NCI-H1105 treated with DMSO at 0.1 percent for 48 hours (cell line): ENCODE results near the gene BPIFB6.
"Not testable (repeated sequence)": the region's sequence is repeated elsewhere in the genome, so short reads cannot be mapped to it uniquely, and the experiment has no call there.

Experiments used
- DNase-seq: peaks from one replicate; lab custom pipeline; 2025; lab: John Stamatoyannopoulos, UW

Gene BPIFB6

DNA sequence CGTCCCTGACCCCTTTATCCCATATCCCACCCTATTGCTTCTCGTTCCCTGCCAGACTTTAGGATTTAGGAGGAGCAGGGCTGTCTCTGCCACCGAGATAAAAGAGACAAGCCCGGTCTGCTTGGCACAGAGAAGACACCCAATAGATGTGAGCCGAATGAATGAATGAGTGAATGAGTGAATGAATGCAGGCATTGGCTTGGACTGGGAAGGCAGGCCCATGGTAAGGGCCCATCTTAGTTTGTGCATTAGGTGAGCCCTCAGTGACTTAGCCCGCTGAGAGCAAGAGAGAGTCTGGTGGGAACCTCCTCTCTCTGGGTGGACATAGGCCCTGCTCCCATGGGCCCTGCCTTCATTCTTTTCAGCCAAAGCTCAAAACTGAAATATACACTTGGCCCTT, 879 bp upstream of the BPIFB6 start:
- no peak for DNase-seq

DNA sequence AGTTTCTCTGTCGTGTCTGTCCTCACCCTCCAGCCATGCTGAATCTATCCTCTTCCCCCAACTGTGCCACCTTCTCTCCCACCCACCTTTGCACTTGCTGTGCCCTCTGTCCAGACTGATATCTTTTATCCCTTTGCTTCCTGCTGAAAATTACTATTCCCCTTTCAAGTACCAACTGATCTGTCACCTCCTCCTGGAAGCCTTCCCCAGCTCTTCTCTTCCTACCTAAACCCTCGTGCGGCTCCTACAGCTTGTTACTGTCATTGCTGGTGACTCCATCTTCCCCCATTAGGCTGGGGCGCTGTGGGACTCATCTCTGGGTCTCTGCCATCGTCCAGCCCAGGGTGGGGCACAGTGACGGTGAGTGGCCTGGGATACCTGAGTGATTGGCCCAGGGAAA, 1.1 kb downstream of the BPIFB6 start:
- no peak for DNase-seq

DNA sequence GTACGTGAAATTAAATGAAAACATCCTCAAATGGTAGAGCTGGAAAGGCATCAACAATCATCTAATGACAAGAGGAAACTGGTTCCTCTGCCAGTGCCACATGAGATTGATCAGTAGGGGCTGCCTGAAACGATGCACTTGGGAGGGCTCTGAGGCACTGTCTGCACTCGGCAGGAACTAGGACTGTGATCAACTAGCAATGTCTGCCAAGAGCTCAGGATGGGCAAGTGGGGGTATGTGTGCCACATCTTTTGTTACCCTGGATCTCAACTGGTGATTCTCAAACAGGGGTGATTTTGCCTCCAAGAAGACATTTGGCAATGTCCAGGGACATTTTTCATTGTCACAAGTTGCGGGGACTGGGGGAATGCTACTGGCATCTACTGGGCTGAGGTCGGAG, 1.9 kb downstream of the BPIFB6 start:
- DNase-seq, result no peak

DNA sequence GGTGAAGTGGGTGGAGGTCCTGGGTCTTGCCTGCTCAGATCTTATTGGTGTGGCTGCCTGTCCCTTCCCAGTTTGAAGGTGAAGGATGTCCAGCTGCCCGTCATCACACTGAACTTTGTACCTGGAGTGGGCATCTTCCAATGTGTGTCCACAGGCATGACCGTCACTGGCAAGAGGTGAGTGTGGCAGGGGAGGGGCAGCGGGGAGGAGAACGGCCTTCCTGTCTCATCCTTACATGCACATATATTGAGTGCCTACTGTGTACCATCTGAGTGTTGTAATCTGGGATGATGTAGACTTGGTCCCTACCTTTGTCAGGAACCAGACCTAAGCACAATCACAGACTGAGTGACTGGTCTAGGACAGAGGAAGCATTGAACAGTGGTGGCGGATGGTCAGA, 2.7 kb downstream of the BPIFB6 start:
- no peak for DNase-seq

- no peak for DNase-seq
Observed at GRCh38 chr20:33034901-33035492, 3.5 kb downstream of the BPIFB6 start.

- no peak for DNase-seq
Observed at GRCh38 chr20:33037456-33037855, 6.0 kb downstream of the BPIFB6 start.

GRCh38 chr20:33038243-33038642, 6.8 kb downstream of the BPIFB6 start:
- DNase-seq, result no peak

- no peak for DNase-seq
Observed at GRCh38 chr20:33042430-33042829, 11.0 kb downstream of the BPIFB6 start.

- DNase-seq, result no peak
Observed at GRCh38 chr20:33042983-33043730, 11.7 kb downstream of the BPIFB6 start.

DNA sequence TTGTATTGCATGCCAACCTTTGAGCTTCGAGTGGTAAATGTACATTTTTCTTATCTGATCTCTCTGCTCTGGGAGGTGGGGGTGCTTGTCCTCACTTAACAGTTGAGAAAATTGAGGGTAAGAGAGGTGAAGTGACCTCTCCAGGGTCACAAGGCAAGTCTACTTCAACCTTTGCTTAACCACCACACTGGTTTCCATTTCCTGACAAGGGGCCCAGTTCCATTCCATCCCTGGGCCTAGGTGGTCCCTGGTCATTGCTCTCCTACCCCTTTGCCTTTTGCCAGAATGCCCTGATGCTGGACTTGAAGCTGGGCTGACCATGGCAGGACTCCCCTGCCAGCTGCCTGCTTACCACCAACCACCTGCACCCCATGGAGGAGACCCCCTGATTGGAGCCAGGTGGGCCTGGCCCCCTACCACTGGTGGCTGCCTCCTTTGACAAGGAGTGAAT, 12.3 kb downstream of the BPIFB6 start:
- DNase-seq, result no peak

DNA sequence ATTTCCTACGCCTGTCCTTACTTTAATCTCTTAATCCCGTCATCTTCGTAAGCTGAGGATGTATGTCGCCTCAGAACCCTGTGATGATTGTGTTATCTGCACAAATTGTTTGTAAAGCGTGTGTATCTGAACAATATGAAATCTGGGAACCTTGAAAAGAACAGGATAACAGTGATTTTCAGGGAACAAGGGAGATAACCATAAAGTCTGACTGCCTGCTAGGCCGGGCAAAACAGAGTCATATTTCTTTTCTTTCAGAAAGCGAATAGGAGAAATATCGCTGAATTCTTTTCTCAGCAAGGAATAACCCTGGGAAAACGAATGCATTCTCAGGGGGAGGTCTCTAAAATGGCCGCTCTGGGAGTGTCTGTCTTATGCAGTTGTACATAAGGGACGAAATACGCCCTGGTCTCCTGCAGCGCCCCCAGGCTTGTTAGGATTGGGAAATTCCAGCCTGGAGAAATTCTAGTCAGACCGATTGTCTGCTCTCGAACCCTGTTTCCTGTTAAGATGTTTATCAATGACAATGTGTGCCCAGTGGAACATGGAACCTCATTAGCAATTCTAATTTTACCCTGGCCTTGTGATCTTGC, 13.8 kb downstream of the BPIFB6 start:
- DNase-seq, result not testable (repeated sequence)

DNA sequence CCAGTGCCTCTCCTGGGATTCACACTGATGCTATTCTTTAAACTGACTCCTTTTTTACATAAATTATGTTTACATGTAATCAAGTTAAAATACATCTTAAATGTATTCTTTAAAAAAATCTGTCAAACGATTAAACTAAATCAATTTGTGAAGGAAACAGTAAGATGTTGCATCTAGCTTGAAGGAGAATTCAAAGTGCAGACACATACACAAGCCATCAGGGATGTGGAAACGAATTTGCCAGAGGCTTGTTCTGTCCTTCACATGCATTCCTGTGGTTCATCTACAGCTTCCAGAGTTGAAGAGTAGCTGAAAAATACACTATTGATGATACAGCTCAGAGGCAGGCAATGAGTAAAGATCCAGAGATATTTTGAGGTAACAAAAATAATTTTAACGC, 15.0 kb downstream of the BPIFB6 start:
- no peak for DNase-seq

DNA sequence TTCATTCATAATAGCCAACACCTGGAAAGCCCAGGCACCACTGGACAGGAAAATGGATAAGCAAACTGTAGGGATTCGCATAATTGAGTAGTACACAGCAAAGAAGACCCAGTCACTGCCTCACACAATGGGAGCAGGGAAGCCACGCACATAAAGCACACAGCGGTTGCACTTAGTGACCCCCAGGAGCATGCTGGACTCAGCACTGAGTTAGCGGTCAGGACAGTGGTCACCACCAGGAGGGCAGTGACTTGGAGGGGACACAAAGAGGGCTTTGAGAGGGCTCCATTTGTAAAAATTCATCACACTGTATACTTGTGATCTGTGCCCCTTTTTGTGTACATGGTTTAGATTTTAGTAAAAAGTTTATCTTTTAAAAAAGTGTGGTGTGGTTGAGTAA, 19.9 kb downstream of the BPIFB6 start:
- no peak for DNase-seq

GRCh38 chr20:33053291-33054106, 22.1 kb downstream of the BPIFB6 start, which contains the start of gene BPIFB3:
Gene BPIFB3, plus strand, starts transcription at chr20:33053903. Its CDS starts 1,533 bp downstream, at chr20:33055436.
- DNase-seq, result no peak

- DNase-seq, result no peak
Observed at GRCh38 chr20:33054381-33054780, 22.9 kb downstream of the BPIFB6 start.

DNA sequence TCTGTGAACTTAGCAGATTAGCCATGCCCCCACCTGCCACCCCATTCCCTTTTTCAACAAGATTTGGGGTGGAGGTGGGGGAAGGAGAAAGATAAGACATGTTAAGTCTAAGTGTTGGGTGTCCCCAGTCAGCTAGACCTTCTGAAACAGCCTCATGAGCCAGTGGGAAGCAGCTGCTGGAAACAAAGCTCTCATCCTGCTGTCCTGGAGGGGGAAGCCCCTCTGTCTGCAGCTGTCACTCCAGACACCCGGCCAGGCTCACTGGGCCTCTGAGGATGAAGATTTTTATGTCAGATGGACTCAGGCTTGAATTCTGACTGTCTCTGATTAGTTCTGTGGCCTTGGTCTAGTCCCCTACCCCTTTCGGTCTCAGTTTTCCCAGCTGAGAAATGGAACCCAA, 23.3 kb downstream of the BPIFB6 start:
- no peak for DNase-seq

DNA sequence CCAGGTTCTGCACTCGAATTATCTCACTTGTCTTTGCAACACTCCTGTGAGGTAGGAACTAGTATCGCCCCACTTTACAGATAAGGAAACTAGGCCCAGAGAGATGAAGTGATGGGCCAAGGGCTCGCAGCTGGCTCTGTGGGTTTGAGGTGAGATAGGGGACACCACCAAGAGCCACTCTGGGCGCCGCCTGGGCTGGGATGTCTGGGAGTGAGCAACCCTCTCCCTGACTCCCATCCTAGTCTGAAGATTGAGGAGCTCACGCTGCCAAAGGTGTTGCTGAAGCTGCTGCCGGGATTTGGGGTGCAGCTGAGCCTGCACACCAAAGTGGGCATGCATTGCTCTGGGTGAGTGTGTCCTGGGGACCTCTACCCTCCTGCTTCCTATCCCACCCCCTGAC, 27.7 kb downstream of the BPIFB6 start:
- DNase-seq, result no peak

- no peak for DNase-seq
Observed at GRCh38 chr20:33059741-33060390, 28.4 kb downstream of the BPIFB6 start.

DNA sequence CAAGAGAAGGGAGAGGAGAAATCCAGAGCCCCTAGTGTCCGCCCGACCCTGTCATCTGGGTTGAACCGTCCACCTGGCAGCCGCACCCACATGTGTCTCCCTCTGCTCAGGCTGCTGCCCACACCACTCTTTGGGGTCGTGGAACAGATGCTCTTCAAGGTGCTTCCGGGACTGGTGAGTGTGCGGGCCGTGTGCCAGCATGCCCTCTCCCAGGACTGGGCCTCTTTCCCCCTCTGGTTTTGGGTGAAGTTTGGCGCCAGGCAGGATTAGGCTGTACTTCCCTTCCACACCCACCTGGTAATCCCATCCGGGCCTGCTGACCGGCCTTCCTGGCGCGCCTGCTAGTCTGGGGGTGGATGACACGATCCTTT, 30.2 kb downstream of the BPIFB6 start:
- DNase-seq, result no peak

GRCh38 chr20:33062105-33062824, 30.8 kb downstream of the BPIFB6 start:
- no peak for DNase-seq

- DNase-seq, result no peak
Observed at GRCh38 chr20:33062825-33063149, 31.3 kb downstream of the BPIFB6 start.

- DNase-seq, result no peak
Observed at GRCh38 chr20:33063271-33063670, 31.8 kb downstream of the BPIFB6 start.
